T1000 (cell line): ENCODE measurements around the gene STMN3.

ENCODE experiments used
- DNase-seq: peaks from one replicate; lab custom pipeline; 2025; ENCODE audit warnings: mixed read lengths; lab: John Stamatoyannopoulos, UW

Gene STMN3

DNA sequence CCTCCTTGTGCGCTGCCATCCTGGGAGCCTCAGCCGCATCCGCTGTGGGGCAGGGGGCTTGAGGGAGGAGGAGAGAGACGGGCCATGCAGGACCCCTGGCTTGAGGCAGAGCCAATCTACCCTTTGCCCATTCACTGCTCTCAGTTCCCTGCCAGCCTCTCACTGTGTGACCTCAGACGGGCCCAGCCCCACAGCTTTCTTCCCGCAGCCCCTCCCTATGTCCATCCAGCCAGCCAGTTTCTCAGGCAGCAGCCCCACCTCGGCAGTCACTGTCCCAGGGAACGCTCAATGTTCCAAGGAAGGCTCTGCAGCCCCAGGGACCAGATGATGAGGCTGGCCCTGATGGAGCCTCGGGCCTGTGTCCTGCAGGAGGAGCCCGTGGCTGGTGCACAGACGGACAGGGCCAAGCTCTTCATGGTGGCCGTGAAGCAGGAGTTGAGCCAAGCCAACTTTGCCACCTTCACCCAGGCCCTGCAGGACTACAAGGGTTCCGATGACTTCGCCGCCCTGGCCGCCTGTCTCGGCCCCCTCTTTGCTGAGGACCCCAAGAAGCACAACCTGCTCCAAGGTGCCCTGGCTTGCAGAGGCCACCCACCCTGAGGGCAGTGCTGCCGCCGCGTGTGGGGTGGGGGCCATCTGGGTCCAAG, 39.3 kb upstream of the STMN3 start:
- DNase-seq: no peak

DNA sequence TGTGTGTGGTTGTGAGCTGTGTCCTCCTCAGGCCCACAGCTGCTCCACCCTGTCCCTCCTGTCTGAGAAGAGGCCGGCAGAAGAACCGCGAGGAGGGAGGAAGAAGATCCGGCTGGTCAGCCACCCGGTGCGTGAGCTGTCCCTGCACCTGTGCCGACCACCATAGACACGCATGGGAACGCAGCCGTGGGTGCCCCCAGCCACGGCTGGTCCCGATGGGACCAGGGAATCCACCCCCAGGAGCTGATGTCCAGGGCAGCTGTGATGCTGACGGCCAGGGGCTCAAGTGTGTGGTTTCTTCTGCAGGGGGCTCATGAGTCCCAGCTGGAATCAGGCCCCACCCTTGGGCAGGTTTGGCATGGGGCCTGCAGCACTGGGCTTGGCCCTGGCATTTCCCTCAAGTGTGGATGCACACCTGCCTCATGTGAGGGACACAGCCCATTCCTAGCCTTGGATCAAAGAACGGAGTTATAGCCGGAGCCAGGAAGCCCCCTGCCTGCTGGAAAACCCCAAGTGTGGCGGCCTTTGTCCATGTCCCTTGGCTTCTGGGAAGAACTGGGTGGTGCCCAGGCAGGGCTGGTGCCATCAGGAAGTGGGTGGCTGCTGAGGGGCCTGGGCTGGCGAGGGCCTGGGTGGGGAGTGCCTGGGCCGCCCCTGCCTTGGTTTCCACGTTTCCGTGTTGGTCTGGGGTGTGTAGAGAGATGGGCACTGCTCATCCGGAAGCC, 38.6 kb upstream of the STMN3 start:
- DNase-seq: no peak

DNA sequence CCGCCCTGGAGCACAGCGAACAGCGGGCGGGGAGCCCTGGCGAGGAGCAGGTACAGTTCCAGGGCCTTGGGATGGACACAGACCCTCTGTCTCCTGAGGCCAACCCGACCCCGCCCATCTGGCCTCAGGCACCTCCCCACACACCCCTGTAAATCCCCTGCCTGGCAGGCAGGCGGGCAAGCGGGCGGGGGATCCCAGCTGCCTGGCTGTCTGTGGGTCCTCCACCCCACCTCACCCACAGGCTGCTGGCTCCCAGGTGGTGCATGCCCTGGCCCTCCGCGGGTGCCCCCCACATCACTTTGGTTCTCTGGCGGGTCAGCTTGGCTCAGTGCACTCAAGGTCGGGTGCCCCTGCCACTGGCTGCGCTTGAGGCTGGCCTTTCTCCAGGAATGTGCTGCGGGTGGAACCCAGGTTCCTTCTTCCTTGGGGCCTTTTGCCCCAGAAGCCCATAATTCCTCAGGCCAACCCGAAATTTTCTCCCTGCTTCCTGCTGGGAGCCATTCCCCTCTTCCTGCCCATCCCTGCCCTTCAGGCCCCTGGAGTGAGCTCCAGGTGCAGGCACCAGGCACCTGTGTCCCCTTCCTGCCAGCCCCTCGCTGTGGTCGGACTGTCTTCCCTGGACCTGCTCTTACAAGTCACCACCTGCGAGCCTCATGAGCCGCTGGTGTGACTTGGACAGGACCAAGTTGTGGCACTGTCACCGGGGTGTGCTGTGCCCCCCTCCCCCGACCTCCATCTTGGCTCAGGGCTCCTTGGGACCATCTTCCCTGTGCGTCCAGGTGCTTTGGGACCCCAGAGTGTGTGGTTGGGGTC, 37.9 kb upstream of the STMN3 start:
- no peak for DNase-seq

DNA sequence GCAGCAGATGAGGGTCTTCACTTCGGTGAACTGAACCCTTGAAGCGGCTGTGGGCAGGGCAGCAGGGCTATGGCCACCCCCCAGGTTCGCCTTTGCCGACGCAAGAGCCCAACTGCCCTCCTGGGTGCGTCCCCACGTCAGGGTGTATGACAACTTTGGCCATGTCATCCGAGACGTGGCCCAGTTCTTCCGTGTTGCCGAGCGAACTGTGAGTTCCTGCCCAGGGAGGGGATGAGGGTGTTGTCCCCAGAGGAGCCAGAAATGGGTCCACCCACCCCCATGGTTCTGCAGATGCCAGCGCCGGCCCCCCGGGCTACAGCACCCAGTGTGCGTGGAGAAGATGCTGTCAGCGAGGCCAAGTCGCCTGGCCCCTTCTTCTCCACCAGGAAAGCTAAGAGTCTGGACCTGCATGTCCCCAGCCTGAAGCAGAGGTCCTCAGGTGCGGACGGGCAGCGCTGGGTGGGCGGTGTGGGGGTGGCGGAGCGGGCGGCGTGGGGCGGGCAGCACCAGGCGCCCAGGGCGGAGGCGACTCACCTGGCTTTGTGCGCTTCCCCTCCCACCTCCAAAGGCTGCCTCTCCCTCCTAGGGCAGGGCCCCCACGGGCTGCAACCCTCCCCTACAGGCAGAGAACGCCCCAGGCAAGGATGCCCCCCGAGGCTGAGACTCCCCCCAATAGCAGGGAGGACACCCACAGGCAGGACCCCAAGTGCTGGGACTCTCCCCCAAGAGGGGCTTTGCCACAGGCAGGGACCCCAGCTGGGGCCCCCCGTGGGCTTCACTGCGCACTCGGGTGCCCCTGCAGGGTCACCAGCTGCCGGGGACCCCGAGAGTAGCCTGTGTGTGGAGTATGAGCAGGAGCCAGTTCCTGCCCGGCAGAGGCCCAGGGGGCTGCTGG, 37.0 kb upstream of the STMN3 start:
- no peak for DNase-seq

DNA sequence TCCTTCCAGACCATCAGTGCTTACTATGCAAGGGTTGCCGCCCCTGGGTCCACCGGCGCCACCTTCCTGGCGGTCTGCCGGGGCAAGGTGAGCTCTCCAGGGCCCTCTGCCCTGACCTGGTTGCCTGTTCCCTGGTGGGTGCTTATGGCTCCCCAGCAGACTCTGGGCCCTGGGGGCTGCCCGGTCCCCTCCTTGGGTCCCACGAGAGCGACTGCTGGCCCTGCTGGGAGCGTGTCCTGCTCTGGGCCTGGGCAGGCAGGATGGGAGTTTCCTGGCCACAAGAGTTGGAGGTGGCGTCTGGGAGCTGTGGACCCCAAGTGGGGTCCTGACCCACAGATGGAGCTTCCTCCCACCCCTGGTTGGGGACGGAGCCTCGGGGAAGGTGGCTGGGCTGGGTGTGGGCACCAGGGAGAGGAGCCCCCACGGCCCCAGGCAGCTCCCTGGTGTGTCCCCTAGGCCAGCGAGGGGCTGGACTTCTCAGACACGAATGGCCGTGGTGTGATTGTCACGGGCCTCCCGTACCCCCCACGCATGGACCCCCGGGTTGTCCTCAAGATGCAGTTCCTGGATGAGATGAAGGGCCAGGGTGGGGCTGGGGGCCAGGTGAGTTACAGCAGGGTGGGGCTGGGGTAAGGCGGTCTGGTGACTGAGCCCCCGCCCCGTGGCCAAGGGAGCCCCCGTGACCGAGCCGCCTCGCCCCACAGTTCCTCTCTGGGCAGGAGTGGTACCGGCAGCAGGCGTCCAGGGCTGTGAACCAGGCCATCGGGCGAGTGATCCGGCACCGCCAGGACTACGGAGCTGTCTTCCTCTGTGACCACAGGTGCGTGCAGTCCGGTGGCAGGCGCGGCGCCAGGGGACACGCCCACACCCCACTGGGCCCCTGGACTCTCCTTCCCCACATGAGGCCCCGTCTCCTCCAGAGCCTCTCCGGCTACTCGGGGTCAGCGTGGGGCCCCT, 36.1 kb upstream of the STMN3 start:
- DNase-seq: no peak

DNA sequence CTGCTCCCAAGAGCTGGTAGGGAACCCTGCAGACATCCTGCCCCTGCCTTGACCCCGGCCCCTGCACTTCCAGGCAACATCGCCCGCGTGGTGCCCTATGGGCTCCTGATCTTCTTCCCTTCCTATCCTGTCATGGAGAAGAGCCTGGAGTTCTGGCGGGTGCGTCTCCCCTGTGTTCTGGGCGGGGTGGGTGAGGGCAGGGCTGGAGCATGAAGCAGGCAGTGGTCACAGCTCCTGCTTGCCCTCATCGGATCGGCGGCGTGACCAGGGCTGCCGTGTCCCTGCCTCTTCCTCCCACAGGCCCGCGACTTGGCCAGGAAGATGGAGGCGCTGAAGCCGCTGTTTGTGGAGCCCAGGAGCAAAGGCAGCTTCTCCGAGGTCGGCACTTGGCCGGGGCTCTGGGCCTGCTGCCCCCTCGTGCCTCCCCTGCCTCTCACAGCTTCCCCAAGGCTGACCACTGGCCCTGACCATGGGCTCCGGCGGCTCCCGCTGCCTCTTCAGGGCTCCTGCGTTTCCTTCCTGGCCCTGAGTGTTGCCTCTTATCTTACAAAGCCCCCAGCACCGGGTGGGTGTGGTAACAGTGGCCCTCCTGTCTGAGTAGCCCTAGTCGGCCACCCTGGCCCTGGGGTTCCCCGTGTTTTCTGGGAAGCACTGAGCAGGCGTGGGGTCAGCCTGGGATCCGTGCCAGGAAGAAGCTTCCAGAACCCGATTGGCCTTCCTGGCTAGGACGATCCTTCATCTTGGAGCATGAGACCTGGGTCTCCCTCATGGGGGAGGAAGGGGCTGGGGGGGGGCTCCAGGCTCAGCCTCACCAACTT, 35.2 kb upstream of the STMN3 start:
- no peak for DNase-seq

DNA sequence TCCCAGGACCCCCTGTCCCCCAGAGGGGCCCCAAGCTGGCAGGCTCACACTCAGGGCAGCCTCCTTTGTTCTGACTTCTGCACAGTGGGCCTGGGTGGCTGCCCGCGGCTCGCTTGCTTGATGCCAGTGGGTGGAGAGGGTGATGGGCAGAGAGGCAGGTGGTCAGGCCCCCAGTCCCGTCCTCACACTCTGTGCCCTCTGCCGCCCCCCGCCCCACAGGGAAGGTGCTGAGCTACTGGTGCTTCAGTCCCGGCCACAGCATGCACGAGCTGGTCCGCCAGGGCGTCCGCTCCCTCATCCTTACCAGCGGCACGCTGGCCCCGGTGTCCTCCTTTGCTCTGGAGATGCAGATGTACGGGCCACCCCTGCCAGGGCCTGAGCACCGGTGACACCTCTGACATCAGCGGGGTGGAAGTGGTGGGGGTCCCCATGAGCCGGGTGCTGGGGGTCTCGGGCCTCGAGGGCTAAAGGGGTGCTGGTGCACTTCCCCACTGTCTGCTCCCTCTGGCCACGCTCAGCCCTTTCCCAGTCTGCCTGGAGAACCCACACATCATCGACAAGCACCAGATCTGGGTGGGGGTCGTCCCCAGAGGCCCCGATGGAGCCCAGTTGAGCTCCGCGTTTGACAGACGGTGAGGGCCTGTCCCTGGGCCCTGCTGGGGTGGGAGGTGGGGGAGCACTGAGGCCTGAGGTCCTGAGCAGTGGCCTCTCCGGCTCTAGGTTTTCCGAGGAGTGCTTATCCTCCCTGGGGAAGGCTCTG, 34.4 kb upstream of the STMN3 start:
- DNase-seq: no peak

DNA sequence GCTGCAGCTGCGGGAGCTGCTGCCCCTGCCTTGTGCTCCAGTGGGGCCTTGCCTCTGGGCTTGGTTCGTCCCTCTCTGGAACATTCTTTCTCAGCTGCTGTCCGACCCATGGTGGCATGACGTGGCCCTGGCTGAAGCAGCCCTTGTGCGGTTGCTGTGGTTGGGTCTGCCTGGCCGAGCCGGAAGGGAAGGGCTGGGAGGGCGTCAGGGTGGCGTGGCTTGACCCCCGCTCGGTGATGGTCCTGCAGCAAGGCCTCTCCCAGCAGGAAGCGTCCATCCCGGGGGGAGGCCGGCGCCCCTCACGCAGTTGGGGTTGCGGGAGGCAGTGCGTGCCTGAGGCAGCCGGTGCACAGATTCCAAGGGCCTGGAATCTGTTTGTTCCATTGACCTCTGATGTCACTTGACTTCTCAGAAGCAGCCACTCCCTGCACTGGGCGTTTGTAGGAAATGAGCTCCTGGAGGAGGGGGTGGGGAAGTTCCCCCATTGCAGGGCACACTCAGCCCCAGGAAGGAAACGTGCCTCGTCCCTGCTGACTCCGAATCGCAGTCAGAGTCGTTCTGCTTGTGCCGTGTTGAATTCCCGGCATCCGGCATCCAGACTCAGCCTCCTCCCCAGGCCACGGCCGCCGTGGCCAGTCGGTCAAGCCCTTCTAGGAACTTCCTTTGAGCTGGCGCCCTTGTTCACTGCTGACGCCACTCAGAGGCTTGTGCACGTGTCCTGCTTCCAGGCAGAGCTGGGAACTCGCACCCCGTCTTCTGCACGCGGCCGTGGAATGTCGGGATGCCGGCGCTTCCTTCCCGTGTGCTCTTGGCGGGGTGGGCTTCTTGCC, 33.5 kb upstream of the STMN3 start:
- DNase-seq: no peak

DNA sequence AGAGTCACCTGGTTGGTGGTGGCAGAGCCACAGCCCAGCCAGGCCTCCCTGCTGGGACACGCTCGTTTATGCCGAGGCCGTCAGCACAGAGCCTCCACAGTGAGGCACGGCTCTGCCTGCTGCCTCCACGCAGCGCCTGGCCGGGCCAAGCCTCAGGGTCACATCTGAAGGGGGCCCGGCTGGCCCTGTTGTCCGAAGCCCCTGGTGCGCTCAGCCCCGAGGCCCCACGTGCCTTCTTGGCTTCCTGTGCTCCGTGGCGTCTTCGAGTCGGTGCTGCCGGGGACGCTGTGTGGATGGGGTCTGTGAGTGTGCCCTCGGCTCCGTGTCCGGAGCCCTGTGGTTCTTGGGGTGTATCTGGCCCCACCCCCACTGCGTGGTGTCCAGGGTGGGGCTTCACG, 32.9 kb upstream of the STMN3 start:
- no peak for DNase-seq

DNA sequence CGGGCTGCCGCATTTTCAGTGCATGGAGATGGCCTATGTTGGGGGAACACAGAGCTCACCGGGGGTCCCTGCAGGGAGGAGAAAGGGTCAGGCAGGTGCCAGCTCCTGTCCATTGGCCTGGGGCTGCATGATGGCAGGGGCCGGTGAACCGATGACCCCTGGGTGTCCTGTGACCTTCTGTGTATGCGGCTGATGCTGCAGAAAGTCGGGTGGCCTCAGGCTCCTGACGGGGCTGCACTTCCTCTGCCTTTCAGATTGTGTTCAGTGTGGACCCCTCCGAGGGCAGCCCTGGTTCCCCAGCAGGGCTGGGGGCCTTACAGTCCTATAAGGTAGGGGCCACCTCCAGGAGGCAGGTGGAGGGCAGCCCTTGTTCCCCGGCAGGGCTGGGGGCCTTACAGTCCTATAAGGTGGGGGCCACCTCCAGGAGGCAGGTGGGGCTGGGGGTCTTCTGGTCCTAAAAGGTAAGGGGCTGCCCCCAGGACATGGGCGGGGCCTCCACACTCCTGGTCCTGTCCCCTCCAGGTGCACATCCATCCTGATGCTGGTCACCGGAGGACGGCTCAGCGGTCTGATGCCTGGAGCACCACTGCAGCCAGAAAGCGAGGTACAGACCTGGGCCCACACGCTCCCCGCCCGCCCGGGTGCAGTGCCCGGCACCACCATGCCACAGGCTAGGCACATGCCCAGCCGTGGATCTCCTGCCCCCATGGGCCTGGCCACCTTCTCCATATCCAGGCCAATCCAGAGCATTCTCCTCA, 32.2 kb upstream of the STMN3 start:
- no peak for DNase-seq

DNA sequence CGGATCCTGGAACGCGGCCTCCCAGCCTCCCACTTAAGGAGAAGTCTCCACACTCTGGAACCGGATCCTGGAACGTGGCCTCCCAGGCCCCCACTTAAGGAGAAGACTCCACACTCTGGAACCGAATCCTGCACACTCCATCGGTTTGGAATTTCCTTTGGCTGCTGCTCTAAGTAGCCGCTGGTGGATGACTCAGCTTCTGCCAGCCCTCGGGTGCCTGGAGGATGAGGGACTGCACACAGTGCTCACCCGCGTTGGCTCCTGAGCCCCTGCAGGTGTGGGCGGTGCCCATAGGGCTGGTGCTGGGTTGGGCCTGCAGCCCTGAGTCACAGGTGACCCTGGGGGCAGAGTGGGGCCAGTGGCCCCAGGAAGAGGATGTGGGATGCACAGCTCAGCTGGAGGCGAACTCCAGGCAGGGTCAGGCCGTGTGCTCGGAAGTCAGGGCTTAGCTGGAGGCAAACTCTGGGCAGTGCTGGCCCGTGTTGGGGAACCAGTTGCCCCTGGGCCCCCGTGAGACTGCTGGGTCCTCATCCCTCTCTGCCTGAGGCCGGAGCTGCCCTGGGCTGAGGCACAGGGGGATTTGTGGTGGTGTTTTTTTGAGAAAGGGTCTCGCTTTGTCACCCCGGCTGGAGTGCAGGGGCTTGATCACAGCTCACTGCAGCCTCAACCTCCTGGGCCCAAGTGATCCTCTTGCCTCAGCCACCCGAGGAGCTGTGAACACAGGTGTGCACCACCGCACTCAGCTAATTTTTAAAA, 29.3 kb upstream of the STMN3 start:
- DNase-seq: peak; percentile 86

DNA sequence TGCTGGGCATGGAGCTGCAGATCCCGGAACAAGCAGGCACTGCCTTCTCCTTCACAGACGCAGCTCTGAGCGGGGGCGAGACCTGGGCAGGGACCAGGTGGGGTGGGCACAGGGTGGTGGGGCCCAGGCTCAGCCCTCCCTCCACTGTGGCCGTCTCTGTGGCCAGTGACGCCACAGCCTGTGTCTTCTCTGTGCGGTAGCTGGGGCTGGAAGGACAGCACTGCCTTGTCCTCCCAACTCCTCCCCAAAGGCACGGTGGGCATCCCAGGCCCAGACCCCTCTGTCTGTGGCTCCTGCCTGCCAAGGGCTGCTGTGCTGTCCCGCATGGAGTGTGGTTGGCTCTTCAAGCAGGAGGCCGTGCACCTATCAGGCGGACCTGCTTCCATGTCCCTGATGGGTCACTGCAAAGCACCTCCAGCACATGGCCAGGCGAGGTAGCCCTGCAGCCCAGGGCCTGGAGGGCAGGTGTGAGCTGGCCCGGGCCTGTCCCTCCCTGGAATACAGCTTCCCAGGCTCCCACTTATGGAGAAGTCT, 28.5 kb upstream of the STMN3 start:
- no peak for DNase-seq

DNA sequence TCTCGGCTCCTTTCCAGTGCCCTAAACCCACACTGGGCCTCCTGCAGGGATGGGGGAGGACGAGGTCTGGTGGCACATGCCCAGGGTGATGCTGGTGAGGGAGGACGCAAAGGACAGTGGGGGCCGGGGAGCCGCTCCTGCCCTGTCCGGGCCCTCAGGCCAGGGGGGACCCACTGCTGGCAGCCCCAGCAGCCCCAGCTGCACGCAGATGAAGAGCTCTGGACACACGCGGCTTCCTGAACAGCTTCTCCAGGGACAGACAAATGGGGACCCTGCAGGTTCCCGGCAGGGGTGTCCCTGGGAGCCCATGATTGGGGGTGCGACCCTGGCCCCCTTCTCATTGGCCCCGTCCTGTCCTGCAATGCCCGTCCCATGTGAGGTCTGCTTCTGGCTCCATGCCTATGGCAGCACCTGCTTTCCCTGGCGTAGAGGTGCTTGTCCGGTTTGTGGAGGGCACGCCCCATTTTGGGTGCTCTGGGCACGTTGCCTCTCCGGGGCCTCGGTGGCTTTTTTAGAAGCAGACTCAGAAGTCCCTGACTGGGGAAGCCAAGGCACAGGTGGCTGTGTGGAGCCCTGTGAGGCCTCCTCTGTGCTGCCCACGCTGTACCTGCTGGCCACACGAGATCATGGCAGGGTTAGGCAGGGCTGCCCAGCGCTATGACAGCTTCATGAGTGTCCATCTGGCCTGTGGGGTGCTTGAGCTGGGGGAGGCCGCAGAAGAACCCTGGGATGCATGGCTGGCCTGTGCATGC, 27.8 kb upstream of the STMN3 start:
- no peak for DNase-seq

DNA sequence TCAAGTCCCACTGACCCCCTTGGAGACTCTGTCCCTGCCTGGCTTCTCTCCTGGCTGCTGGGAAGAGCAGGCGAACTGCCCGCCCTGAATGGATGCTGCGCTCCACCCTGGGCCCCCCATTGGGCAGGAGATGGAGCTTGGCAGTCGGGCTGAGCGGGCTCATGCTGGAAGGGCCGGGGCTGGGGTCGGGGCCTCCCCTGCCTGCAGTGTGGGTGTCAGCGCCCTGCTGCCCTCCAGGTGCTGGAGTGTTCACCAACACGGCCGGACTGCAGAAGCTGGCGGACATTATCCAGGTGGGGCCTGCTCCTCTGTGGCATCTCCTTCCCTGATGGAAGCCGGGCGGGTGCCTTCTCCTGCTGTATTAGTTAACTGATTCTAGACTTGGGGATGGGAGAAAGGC, 27.2 kb upstream of the STMN3 start:
- DNase-seq: no peak

DNA sequence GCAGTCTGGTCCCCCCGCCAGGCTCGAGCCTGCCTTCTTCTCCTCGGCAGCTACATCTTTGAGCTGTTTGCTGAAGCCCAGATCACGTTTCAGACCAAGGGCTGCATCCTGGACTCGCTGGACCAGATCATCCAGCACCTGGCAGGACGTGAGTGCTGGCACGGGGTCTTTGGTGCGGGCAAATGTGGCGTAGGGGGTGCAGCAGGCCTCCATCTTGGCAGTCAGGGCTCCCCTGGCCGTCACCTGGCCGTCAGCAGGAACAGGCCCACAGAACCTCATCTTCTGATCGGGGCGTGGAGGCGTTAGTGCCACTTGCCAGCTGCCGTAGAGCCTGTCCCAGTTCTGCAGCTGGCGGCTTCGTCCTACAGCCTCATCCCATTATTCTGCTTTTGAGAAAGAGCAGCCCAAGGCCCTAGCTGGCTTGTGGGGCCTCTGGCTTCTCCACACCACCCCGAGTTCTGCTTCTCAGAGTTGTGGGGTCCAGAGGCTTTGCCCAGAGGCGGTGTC, 26.6 kb upstream of the STMN3 start:
- no peak for DNase-seq
